WTC11 (cell line): Measurements from ENCODE around the gene TXNRD2. TPM values are rescaled to one million over a fixed set of nuclear protein-coding genes. Genes with fewer than 3 reads are reported as not detected.

ENCODE experiments used
- ATF1 ChIP-seq: sonication (generic); formaldehyde crosslinking; IDR thresholded peaks from 2 replicates; pipeline ENCODE4 v1.8.1; 2023; ENCODE audit warnings: mild to moderate bottlenecking, moderate library complexity, missing genetic modification reagents
- ATF6 ChIP-seq: sonication (generic); formaldehyde crosslinking; IDR thresholded peaks from 2 replicates; pipeline ENCODE4 v1.8.1; 2023; ENCODE audit warnings: mild to moderate bottlenecking, missing genetic modification reagents
- ESRRA ChIP-seq: sonication (generic); formaldehyde crosslinking; IDR thresholded peaks from 2 replicates; pipeline ENCODE4 v1.8.1; 2022; ENCODE audit warnings: mild to moderate bottlenecking, missing genetic modification reagents, borderline replicate concordance
- GTF2I ChIP-seq: fragments of 250-450 bp; sonication (Bioruptor Pico); conservative IDR thresholded peaks from 2 replicates; pipeline ENCODE4 v1.4.0; 2021; ENCODE audit warnings: mild to moderate bottlenecking
- IRF1 ChIP-seq: sonication (generic); formaldehyde crosslinking; IDR thresholded peaks from 2 replicates; pipeline ENCODE4 v1.8.0; 2023; ENCODE audit warnings: missing genetic modification reagents
- MXD4 ChIP-seq: fragments of 250-450 bp; sonication (Bioruptor Pico); IDR thresholded peaks from 2 replicates; pipeline ENCODE4 v1.8.0; 2021; ENCODE audit warnings: mild to moderate bottlenecking, moderate library complexity, borderline replicate concordance
- PRDM15 ChIP-seq: sonication (generic); formaldehyde crosslinking; IDR thresholded peaks from 2 replicates; pipeline ENCODE4 v1.8.0; 2022; ENCODE audit warnings: missing genetic modification reagents
- PREB ChIP-seq: sonication (generic); formaldehyde crosslinking; IDR thresholded peaks from 2 replicates; pipeline ENCODE4 v1.8.1; 2022; ENCODE audit warnings: mild to moderate bottlenecking, missing genetic modification reagents, moderate library complexity, borderline replicate concordance
- RELA ChIP-seq: sonication (generic); formaldehyde crosslinking; IDR thresholded peaks from 2 replicates; pipeline ENCODE4 v1.8.1; 2022; ENCODE audit warnings: missing genetic modification reagents, mild to moderate bottlenecking, borderline replicate concordance
- STAT6 ChIP-seq: sonication (generic); formaldehyde crosslinking; conservative IDR thresholded peaks from 2 replicates; pipeline ENCODE4 v1.8.1; 2023; ENCODE audit warnings: mild to moderate bottlenecking, low read depth, missing genetic modification reagents, moderate library complexity
- TP53 ChIP-seq: sonication (generic); formaldehyde crosslinking; IDR thresholded peaks from 2 replicates; pipeline ENCODE4 v1.8.1; 2023; ENCODE audit warnings: mild to moderate bottlenecking, missing genetic modification reagents
- ZNF121 ChIP-seq: sonication (generic); formaldehyde crosslinking; IDR thresholded peaks from 2 replicates; pipeline ENCODE4 v1.8.0; 2023; ENCODE audit warnings: missing genetic modification reagents
- ZNF423 ChIP-seq: fragments of 250-450 bp; sonication (Bioruptor Pico); IDR thresholded peaks from 2 replicates; pipeline ENCODE4 v2.1.2; 2022; ENCODE audit warnings: mild to moderate bottlenecking, moderate library complexity
- total RNA-seq: library from RNA; stranded (reverse); gene quantifications from 3 replicates; pipeline ENCODE4 v1.2.3, GENCODE V29; 2021
- TF ChIP-seq, protein P1 (sequence below): sonication (generic); formaldehyde crosslinking; IDR thresholded peaks from 2 replicates; pipeline ENCODE4 v1.8.0; 2023; ENCODE audit warnings: mild to moderate bottlenecking, missing genetic modification reagents
- TF ChIP-seq, protein P2 (sequence below): sonication (generic); formaldehyde crosslinking; IDR thresholded peaks from 2 replicates; pipeline ENCODE4 v1.8.1; 2023; ENCODE audit warnings: mild to moderate bottlenecking, missing genetic modification reagents, moderate library complexity
- TF ChIP-seq, protein P3 (sequence below): fragments of 200-600 bp; IDR thresholded peaks from 2 replicates; pipeline ENCODE4 v1.8.0; 2022; ENCODE audit warnings: antibody characterized with exemption
- TF ChIP-seq, protein P4 (sequence below): sonication (generic); formaldehyde crosslinking; IDR thresholded peaks from 2 replicates; pipeline ENCODE4 v1.8.0; 2022; ENCODE audit warnings: mild to moderate bottlenecking, missing genetic modification reagents
- TF ChIP-seq, protein P5 (sequence below): sonication (generic); formaldehyde crosslinking; IDR thresholded peaks from 2 replicates; pipeline ENCODE4 v1.8.1; 2022; ENCODE audit warnings: low read depth, missing genetic modification reagents, borderline replicate concordance

TXNRD2 gene
- total RNA-seq, 1 experiment from 2014 or later: 15.9 TPM

DNA sequence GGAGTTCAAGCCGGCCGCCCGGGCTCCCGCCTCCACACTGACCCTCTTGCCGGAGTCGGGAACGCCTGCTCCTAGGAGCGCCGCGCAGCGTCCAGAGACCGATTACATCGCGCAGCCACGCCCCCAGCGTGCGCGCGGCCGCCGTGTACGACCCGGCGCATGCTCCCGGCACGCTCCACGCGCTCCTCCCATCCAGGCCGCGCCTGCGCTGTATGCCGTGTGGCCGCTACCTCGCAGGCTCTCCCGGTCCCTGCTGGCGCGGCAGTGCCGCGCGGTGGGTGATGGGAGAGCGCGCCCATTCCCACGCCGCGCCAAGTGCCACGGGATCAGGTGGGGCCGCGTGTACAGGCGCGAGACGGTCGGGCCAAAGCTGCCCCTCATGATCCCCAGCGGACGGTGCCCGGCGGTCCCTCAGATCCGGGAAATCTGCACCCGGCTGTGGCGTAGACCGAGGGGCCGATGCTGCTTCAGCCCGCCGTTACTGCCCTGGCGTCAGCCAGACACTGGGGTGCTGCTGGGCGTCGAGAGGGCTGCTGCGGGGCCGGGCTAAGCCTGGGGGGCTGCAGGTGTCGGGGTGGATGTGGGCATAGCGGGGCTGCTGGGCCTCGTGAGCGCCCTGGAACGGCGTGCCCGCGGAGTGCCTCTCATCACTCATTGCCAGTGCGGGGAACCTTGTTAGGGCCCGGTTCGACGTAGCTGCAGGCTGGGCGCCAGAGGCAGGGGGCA lies 86.7 kb downstream of the TXNRD2 start, which contains the start of the genes GNB1L and RTL10 (continued):
- TF ChIP-seq, protein P1, sequence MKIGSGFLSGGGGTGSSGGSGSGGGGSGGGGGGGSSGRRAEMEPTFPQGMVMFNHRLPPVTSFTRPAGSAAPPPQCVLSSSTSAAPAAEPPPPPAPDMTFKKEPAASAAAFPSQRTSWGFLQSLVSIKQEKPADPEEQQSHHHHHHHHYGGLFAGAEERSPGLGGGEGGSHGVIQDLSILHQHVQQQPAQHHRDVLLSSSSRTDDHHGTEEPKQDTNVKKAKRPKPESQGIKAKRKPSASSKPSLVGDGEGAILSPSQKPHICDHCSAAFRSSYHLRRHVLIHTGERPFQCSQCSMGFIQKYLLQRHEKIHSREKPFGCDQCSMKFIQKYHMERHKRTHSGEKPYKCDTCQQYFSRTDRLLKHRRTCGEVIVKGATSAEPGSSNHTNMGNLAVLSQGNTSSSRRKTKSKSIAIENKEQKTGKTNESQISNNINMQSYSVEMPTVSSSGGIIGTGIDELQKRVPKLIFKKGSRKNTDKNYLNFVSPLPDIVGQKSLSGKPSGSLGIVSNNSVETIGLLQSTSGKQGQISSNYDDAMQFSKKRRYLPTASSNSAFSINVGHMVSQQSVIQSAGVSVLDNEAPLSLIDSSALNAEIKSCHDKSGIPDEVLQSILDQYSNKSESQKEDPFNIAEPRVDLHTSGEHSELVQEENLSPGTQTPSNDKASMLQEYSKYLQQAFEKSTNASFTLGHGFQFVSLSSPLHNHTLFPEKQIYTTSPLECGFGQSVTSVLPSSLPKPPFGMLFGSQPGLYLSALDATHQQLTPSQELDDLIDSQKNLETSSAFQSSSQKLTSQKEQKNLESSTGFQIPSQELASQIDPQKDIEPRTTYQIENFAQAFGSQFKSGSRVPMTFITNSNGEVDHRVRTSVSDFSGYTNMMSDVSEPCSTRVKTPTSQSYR (CRISPR knock-in tag): peak; percentile 35; the same call in 1 of the 2 replicates
- TF ChIP-seq TP53 (CRISPR knock-in tag) (no peak), MXD4 (CRISPR knock-in tag) (no peak), ATF1 (no peak), ESRRA (no peak; the same call in 1 of the 2 replicates), IRF1 (CRISPR knock-in tag) (peak; percentile 69), GTF2I (no peak), STAT6 (CRISPR knock-in tag) (no peak), PRDM15 (CRISPR knock-in tag) (peak; percentile 19; the same call in 1 of the 2 replicates), ZNF423 (no peak), RELA (peak; percentile 87; the same call in 1 of the 2 replicates), ZNF121 (0 out of 2 replicates have a peak, but pooled peaks have one; percentile 43), PREB (CRISPR knock-in tag) (no peak), ATF6 (CRISPR knock-in tag) (no peak)
- TF ChIP-seq, protein P2, sequence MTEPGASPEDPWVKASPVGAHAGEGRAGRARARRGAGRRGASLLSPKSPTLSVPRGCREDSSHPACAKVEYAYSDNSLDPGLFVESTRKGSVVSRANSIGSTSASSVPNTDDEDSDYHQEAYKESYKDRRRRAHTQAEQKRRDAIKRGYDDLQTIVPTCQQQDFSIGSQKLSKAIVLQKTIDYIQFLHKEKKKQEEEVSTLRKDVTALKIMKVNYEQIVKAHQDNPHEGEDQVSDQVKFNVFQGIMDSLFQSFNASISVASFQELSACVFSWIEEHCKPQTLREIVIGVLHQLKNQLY (CRISPR knock-in tag): no peak
- TF ChIP-seq, protein P3, sequence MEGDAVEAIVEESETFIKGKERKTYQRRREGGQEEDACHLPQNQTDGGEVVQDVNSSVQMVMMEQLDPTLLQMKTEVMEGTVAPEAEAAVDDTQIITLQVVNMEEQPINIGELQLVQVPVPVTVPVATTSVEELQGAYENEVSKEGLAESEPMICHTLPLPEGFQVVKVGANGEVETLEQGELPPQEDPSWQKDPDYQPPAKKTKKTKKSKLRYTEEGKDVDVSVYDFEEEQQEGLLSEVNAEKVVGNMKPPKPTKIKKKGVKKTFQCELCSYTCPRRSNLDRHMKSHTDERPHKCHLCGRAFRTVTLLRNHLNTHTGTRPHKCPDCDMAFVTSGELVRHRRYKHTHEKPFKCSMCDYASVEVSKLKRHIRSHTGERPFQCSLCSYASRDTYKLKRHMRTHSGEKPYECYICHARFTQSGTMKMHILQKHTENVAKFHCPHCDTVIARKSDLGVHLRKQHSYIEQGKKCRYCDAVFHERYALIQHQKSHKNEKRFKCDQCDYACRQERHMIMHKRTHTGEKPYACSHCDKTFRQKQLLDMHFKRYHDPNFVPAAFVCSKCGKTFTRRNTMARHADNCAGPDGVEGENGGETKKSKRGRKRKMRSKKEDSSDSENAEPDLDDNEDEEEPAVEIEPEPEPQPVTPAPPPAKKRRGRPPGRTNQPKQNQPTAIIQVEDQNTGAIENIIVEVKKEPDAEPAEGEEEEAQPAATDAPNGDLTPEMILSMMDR: no peak
- TF ChIP-seq, protein P4, sequence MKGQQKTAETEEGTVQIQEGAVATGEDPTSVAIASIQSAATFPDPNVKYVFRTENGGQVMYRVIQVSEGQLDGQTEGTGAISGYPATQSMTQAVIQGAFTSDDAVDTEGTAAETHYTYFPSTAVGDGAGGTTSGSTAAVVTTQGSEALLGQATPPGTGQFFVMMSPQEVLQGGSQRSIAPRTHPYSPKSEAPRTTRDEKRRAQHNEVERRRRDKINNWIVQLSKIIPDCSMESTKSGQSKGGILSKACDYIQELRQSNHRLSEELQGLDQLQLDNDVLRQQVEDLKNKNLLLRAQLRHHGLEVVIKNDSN (CRISPR knock-in tag): peak; percentile 72
- TF ChIP-seq, protein P5, sequence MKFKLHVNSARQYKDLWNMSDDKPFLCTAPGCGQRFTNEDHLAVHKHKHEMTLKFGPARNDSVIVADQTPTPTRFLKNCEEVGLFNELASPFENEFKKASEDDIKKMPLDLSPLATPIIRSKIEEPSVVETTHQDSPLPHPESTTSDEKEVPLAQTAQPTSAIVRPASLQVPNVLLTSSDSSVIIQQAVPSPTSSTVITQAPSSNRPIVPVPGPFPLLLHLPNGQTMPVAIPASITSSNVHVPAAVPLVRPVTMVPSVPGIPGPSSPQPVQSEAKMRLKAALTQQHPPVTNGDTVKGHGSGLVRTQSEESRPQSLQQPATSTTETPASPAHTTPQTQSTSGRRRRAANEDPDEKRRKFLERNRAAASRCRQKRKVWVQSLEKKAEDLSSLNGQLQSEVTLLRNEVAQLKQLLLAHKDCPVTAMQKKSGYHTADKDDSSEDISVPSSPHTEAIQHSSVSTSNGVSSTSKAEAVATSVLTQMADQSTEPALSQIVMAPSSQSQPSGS (CRISPR knock-in tag): 0 out of 2 replicates have a peak, but pooled peaks have one; percentile 48
